Trophoblast cell (in vitro differentiated cells and primary cell): Measurements from ENCODE around the gene IDH3A.
A peak's percentile ranks its signal among the peaks of the same experiment; 100 is the strongest.
"Not testable (repeated sequence)": the region's sequence is repeated elsewhere in the genome, so short reads cannot be mapped to it uniquely, and the experiment has no call there.

Experiments
- DNase-seq, 2 donors: peaks; one replicate each; pipeline ENCODE4 v3.0.0-alpha.2; 2016
- H2AFZ ChIP-seq: 2 replicates; pipeline ENCODE4 v1.6.1; 2013; ENCODE audit warnings: low read length, moderate library complexity, mild to moderate bottlenecking; ENCODE audit not compliant: insufficient read depth, poor library complexity
- H2AK5ac ChIP-seq: 2 replicates; pipeline ENCODE4 v1.6.1; 2013; ENCODE audit warnings: mild to moderate bottlenecking, low read length
- H2BK120ac ChIP-seq: 2 replicates; pipeline ENCODE4 v1.6.1; 2013; ENCODE audit warnings: low read length, mild to moderate bottlenecking, moderate library complexity; ENCODE audit not compliant: insufficient read depth, poor library complexity
- H2BK12ac ChIP-seq: 2 replicates; pipeline ENCODE4 v1.6.1; 2013; ENCODE audit warnings: mild to moderate bottlenecking, low read length, moderate library complexity
- H2BK5ac ChIP-seq: 2 replicates; pipeline ENCODE4 v1.6.1; 2013; ENCODE audit warnings: low read length, low read depth, moderate library complexity, mild to moderate bottlenecking; ENCODE audit not compliant: poor library complexity
- H3K14ac ChIP-seq: 2 replicates; pipeline ENCODE4 v1.6.1; 2013; ENCODE audit warnings: mild to moderate bottlenecking, low read length
- H3K18ac ChIP-seq: 2 replicates; pipeline ENCODE4 v1.6.1; 2013; ENCODE audit warnings: mild to moderate bottlenecking, low read length
- H3K23ac ChIP-seq: 2 replicates; pipeline ENCODE4 v1.6.1; 2013; ENCODE audit warnings: low read length
- H3K27ac ChIP-seq: 2 replicates; pipeline ENCODE4 v1.5.1; 2013; ENCODE audit warnings: low read depth, mild to moderate bottlenecking, inconsistent platforms, low read length, moderate library complexity
- H3K27me3 ChIP-seq: 2 replicates; pipeline ENCODE4 v1.6.1; 2013; ENCODE audit warnings: inconsistent platforms, mild to moderate bottlenecking, low read length, moderate library complexity; ENCODE audit not compliant: insufficient read depth
- H3K36me3 ChIP-seq, 2 experiments: 1 replicate in 1 of 2; 2 replicates in 1 of 2; pipeline ENCODE4 v1.6.1; 2013; ENCODE audit warnings: low read length in 2 of 2, mild to moderate bottlenecking in 2 of 2, moderate library complexity in 1 of 2; ENCODE audit not compliant: insufficient read depth in 2 of 2, control insufficient read depth in 1 of 2
- H3K4ac ChIP-seq: 2 replicates; pipeline ENCODE4 v1.6.1; 2013; ENCODE audit warnings: low read depth, mild to moderate bottlenecking, low read length, moderate library complexity
- H3K4me1 ChIP-seq, 2 experiments: 1 replicate in 1 of 2; 2 replicates in 1 of 2; pipeline ENCODE4 v1.6.1; 2013; ENCODE audit warnings: low read length in 2 of 2, mild to moderate bottlenecking in 2 of 2, moderate library complexity in 1 of 2; ENCODE audit not compliant: insufficient read depth in 2 of 2, control insufficient read depth in 1 of 2
- H3K4me2 ChIP-seq: 2 replicates; pipeline ENCODE4 v1.6.1; 2013; ENCODE audit warnings: inconsistent platforms, mild to moderate bottlenecking, low read length, moderate library complexity
- H3K4me3 ChIP-seq: 2 replicates; pipeline ENCODE4 v1.5.1; 2013; ENCODE audit warnings: mild to moderate bottlenecking, low read depth, low read length, inconsistent platforms
- H3K79me1 ChIP-seq: one replicate; pipeline ENCODE4 v1.6.1; 2013; ENCODE audit warnings: low read length
- H3K79me2 ChIP-seq: 2 replicates; pipeline ENCODE4 v1.6.1; 2013; ENCODE audit warnings: low read length, mild to moderate bottlenecking; ENCODE audit not compliant: control insufficient read depth, insufficient read depth, poor library complexity
- H3K9ac ChIP-seq: 2 replicates; pipeline ENCODE4 v1.6.1; 2013; ENCODE audit warnings: mild to moderate bottlenecking, low read length
- H3K9me3 ChIP-seq: 2 replicates; pipeline ENCODE4 v1.6.1; 2013; ENCODE audit warnings: low read depth, mild to moderate bottlenecking, control low read depth, inconsistent platforms, low read length; ENCODE audit not compliant: insufficient read depth
- H4K12ac ChIP-seq: 2 replicates; pipeline ENCODE4 v1.6.1; 2013; ENCODE audit warnings: low read depth, mild to moderate bottlenecking, low read length, moderate library complexity
- H4K8ac ChIP-seq: 2 replicates; pipeline ENCODE4 v1.6.1; 2013; ENCODE audit warnings: low read depth, mild to moderate bottlenecking, low read length, moderate library complexity
- H4K91ac ChIP-seq: one replicate; pipeline ENCODE4 v1.6.1; 2013; ENCODE audit warnings: low read depth, mild to moderate bottlenecking, low read length, moderate library complexity
- WGBS: extraction: QIAGEN DNeasy Blood & Tissue Kit; methylation state at CpG from one replicate; pipeline ENCODE4 v1.1.7; 2013; ENCODE audit warnings: missing lambda C conversion rate; ENCODE audit not compliant: insufficient read length, insufficient coverage; ENCODE audit errors: extremely low coverage; 5-methylcytosine and 5-hydroxymethylcytosine counted together

The IDH3A gene

DNA sequence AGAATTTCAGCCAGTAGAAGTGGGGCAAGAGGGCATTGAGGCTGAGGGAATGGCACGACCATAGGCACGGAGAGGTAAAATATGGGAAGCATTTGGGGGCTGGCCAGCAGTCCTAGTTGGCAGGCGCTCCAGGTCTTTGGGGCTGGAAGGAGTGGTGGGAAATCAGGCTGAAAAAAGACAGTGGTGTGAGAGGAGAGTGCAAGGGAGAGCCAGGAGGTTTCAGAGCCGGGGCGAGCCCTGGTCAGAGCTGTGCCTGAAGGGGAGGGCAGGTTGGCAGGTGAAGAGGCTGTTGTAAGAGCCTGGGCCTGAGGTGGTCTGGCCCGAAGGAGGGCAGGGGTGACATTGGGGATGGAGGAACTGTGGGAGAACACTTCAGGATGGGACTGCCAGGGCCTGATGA, 1.6 kb upstream of the IDH3A start:
- Histone ChIP-seq H4K12ac (no peak overlapping the region), H3K79me2 (peaks cover 4% of the 10 kb centered on the region), H2BK5ac (no peak overlapping the region), H3K9ac (no peak overlapping the region), H2AK5ac (no peak overlapping the region), H3K14ac (no peak overlapping the region), H3K9me3 (peaks cover under 1% of the 10 kb centered on the region), H3K27me3 (no peaks in the 10 kb centered on the region), H3K18ac (no peak overlapping the region), H3K27ac (no peak overlapping the region), H3K4me1 (peaks cover 4 to 8% of the 10 kb centered on the region in 2 experiments), H2BK12ac (no peak overlapping the region), H3K4me2 (no peak overlapping the region), H3K23ac (no peak overlapping the region), H3K4ac (no peak overlapping the region), H4K91ac (no peak overlapping the region), H2BK120ac (no peak overlapping the region), H3K36me3 (no peaks in the 10 kb centered on the region), H2AFZ (no peak overlapping the region), H4K8ac (no peak overlapping the region), H3K4me3 (no peak overlapping the region), H3K79me1 (peaks cover 4% of the 10 kb centered on the region)
- WGBS = no CpG with 5 or more reads among the region's 6 CpGs
- DNase-seq = no peak

DNA sequence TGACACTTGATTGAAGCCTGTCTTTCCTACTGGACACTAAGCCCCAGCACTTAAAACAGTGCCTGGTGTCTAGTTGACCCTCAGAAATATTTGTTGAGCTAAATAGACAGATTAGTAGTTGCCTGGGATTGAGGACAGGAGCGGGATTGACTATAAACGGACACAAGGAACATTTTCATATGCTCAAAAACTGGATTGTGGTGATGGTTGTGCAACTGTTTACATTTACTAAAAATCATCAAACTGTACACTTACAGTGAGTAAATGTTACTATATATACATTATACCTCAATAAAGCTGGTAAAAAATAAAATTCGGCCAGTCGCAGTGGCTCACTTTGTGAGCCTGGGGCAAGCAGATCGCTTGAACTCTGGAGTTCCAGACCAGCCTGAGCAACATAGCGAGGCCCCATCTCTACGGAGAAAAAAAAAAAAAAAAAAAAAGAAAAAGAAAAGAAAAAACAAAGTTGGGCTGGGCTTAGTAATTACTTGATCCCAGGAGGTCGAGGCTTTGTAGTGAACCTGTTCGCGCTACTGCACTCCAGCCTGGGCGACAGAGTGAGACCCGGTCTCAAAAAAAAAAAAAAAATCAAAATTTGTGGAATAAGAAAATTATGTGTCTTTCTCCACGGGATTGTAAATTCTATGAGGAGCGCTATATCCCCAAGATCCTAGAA, 632 bp upstream of the IDH3A start:
- H3K4me2 ChIP-seq = peak overlapping the region; percentile 65
- no peak overlapping the region for H2AFZ ChIP-seq
- H2AK5ac ChIP-seq = no peak overlapping the region

DNA sequence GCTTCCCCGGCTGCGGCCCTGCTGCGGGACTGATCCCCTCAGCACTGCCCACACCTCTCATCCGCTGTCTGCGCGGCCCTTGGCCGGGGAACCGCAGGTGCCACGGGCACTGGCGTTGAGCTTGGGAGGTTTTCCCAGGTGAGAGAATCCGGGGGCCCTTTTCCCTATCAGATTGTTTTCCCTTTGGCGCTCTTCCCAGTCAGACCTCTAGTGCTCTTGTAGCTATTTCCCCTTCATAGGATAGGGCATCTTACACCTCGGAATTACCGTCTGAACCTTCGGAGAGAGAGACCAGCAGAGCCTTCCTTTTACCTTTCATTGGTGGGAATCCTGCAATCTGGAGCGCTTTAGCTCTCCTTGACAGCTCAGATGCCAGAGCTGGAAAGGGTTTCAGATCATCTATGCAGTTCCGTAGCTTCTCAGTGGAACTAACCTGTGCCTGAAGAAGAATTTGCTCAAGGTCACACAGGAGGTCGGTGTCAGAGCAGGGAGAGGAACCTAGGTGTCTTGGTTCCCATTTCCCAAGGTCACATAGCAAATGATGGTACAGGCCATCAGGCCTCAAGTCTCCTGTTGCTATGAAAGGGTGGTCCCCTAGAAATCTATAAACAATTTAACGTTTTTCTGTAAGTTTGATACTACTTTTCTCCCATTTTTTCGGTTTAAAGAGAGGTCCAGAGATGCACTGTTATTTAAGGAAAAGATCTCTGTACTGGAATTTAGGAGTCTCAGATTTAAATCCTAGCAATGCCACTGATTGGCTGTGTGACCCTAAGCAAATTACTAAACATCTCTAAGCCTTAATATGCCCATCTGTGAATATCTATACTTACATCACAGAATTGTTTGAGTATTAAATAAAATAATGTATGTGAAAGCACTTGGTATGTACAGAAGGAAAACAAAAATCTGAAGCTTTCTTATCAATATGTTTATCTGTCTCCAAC, 916 bp downstream of the IDH3A start:
- H3K9ac ChIP-seq = peak overlapping the region; percentile 83
- H4K91ac ChIP-seq = peak overlapping the region; percentile 70
- peaks cover 4% of the 10 kb centered on the region for H3K79me2 ChIP-seq
- H2BK120ac ChIP-seq = no peak overlapping the region
- H2BK5ac ChIP-seq = no peak overlapping the region
- H3K9me3 ChIP-seq = no peaks in the 10 kb centered on the region
- no CpG with 5 or more reads among the region's 20 CpGs for WGBS
- no peak overlapping the region for H2BK12ac ChIP-seq
- H3K23ac ChIP-seq = no peak overlapping the region
- H3K4me1 ChIP-seq = peaks cover 4 to 8% of the 10 kb centered on the region in 2 experiments
- H3K4me3 ChIP-seq = peak overlapping the region; percentile 93
- no peaks in the 10 kb centered on the region for H3K36me3 ChIP-seq
- no peak overlapping the region for H3K4ac ChIP-seq
- DNase-seq = no peak
- H3K27me3 ChIP-seq = no peaks in the 10 kb centered on the region
- no peak overlapping the region for H4K8ac ChIP-seq
- no peak overlapping the region for H4K12ac ChIP-seq
- peaks cover 4% of the 10 kb centered on the region for H3K79me1 ChIP-seq
- peak overlapping the region; percentile 87 for H2AFZ ChIP-seq
- H2AK5ac ChIP-seq = no peak overlapping the region
- peak overlapping the region; percentile 70 for H3K18ac ChIP-seq
- no peak overlapping the region for H3K27ac ChIP-seq
- H3K14ac ChIP-seq = peak overlapping the region; percentile 75
- H3K4me2 ChIP-seq = peak overlapping the region; percentile 85

More for the DNA sequence above, 632 bp upstream of the IDH3A start:
- WGBS = no CpG with 5 or more reads among the region's 14 CpGs
- no peak overlapping the region for H3K18ac ChIP-seq
- H3K27me3 ChIP-seq = no peaks in the 10 kb centered on the region
- no peak overlapping the region for H3K23ac ChIP-seq
- no peak overlapping the region for H3K4ac ChIP-seq
- H2BK120ac ChIP-seq = no peak overlapping the region
- peaks cover 4% of the 10 kb centered on the region for H3K79me1 ChIP-seq
- H3K27ac ChIP-seq = no peak overlapping the region
- H3K4me1 ChIP-seq = peaks cover 4 to 8% of the 10 kb centered on the region in 2 experiments
- no peak overlapping the region for H4K8ac ChIP-seq
- H3K36me3 ChIP-seq = no peaks in the 10 kb centered on the region
- no peak overlapping the region for H3K9ac ChIP-seq
- H2BK5ac ChIP-seq = no peak overlapping the region
- no peak overlapping the region for H2BK12ac ChIP-seq
- no peak overlapping the region for H4K91ac ChIP-seq
- no peak overlapping the region for H3K4me3 ChIP-seq
- H4K12ac ChIP-seq = no peak overlapping the region
- H3K79me2 ChIP-seq = peaks cover 4% of the 10 kb centered on the region
- no peak overlapping the region for H3K14ac ChIP-seq
- no peaks in the 10 kb centered on the region for H3K9me3 ChIP-seq
- DNase-seq = no peak

DNA sequence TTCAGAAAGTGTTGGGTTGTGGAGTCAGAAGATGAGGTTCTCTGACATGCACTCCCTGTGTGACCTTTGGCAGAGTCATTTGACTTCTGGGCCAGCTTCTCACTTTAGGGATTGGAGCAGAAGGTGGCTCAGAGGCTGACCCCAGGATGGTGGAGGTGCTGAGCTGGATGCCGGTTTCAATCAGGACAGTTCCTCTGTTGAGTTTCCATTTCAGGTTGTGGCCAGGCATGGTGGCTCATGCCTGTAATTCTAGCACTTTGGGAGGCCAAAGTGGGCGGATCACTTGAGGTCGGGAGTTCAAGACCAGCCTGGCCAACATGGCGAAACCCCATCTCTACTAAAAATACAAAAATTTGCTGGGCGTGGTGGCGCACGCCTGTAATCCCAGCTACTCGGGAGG, 1.9 kb downstream of the IDH3A start:
- not testable (repeated sequence) for H2AFZ ChIP-seq, H3K4me3 ChIP-seq, H3K27ac ChIP-seq, H2BK12ac ChIP-seq, H3K36me3 ChIP-seq, H2BK5ac ChIP-seq, H2AK5ac ChIP-seq, H4K12ac ChIP-seq, H3K4ac ChIP-seq, H4K91ac ChIP-seq, H3K4me2 ChIP-seq, H3K27me3 ChIP-seq, DNase-seq, H3K9ac ChIP-seq, H4K8ac ChIP-seq, H3K4me1 ChIP-seq, H3K23ac ChIP-seq, H3K9me3 ChIP-seq, H3K18ac ChIP-seq, H3K79me1 ChIP-seq, H3K14ac ChIP-seq, H3K79me2 ChIP-seq, H2BK120ac ChIP-seq
- no CpG with 5 or more reads among the region's 8 CpGs for WGBS
